Mucosa of gallbladder (tissue), 1 donor: Measurements from ENCODE around the gene C2CD4A. TPM values are rescaled to one million over a fixed set of nuclear protein-coding genes. Genes with fewer than 3 reads are reported as not detected.

Source experiments
- DNase-seq: peaks from one replicate; pipeline ENCODE4 v3.0.0-alpha.2; 2020; ENCODE audit warnings: low spot score
- total RNA-seq: library from RNA; stranded (reverse); gene quantifications from one replicate; pipeline ENCODE4 v1.2.1, GENCODE V29; 2021
- donor health status: DM: no; HTN: no; CAD: no.

The C2CD4A gene
- total RNA-seq, 1 donor from 2014 or later: 0.17 TPM

GRCh38 chr15:62099094-62099601 lies 32.4 kb downstream of the C2CD4A start:
- DNase-seq: no peak

GRCh38 chr15:62103431-62103830 lies 36.7 kb downstream of the C2CD4A start:
- no peak for DNase-seq

- DNase-seq: no peak
These were observed 37.6 kb downstream of the C2CD4A start for GRCh38 chr15:62104401-62104800.

GRCh38 chr15:62104846-62105245 lies 38.1 kb downstream of the C2CD4A start:
- no peak for DNase-seq

GRCh38 chr15:62105266-62105665 lies 38.5 kb downstream of the C2CD4A start:
- DNase-seq: no peak

- DNase-seq: no peak
These were observed 39.3 kb downstream of the C2CD4A start for GRCh38 chr15:62106096-62106495.

GRCh38 chr15:62107571-62108121 lies 40.9 kb downstream of the C2CD4A start:
- DNase-seq: no peak

- no peak for DNase-seq
These were observed 41.6 kb downstream of the C2CD4A start for GRCh38 chr15:62108411-62108810.

GRCh38 chr15:62109437-62109836 lies 42.7 kb downstream of the C2CD4A start:
- no peak for DNase-seq

- DNase-seq: peak; percentile 32
These were observed 43.4 kb downstream of the C2CD4A start for GRCh38 chr15:62109982-62110851.

- DNase-seq: no peak
These were observed 45.3 kb downstream of the C2CD4A start for GRCh38 chr15:62112081-62112480.

- DNase-seq: peak; percentile 63
These were observed 46.1 kb downstream of the C2CD4A start for GRCh38 chr15:62112616-62113593.

- DNase-seq: no peak
These were observed 49.1 kb downstream of the C2CD4A start for GRCh38 chr15:62115847-62116246.

- DNase-seq: no peak
These were observed 51.9 kb downstream of the C2CD4A start for GRCh38 chr15:62118520-62119226.

- DNase-seq: no peak
These were observed 52.6 kb downstream of the C2CD4A start for GRCh38 chr15:62119227-62119864.

- no peak for DNase-seq
These were observed 53.1 kb downstream of the C2CD4A start for GRCh38 chr15:62119874-62120273.

Other genes starting within 250 kb of the C2CD4A start
- gene VPS13C, start 6.5 kb upstream of the C2CD4A start, total RNA-seq: 65.6 TPM
- gene C2CD4B, start 98.3 kb downstream of the C2CD4A start, total RNA-seq: 23.8 TPM